HepG2 (cell line): ENCODE data around the gene LOXL3. TPM values are rescaled to one million over a fixed set of nuclear protein-coding genes. Genes with fewer than 3 reads are reported as not detected.

ENCODE experiments used
- AFF4 ChIP-seq: sonication (generic); formaldehyde crosslinking; IDR thresholded peaks from 2 replicates; pipeline ENCODE4 v1.4.0; 2020; ENCODE audit warnings: missing genetic modification reagents
- CEBPB ChIP-seq: IDR thresholded peaks from 2 replicates; pipeline ENCODE4 v1.6.1; 2011; ENCODE audit warnings: low read depth, low read length, improper control_type of control experiment, borderline replicate concordance
- CERS6 ChIP-seq: sonication (generic); formaldehyde crosslinking; IDR thresholded peaks from 2 replicates; pipeline ENCODE4 v1.5.0; 2020; ENCODE audit warnings: missing genetic modification reagents
- GPBP1L1 ChIP-seq: sonication (generic); formaldehyde crosslinking; IDR thresholded peaks from 2 replicates; pipeline ENCODE4 v1.5.0; 2020; ENCODE audit warnings: mild to moderate bottlenecking, missing genetic modification reagents
- HOXA3 ChIP-seq: sonication (generic); formaldehyde crosslinking; IDR thresholded peaks from 2 replicates; pipeline ENCODE4 v1.5.0; 2020; ENCODE audit warnings: missing genetic modification reagents
- KLF15 ChIP-seq: sonication (generic); formaldehyde crosslinking; IDR thresholded peaks from 2 replicates; pipeline ENCODE4 v1.8.1; 2023; ENCODE audit warnings: borderline replicate concordance, mild to moderate bottlenecking, inconsistent platforms, missing genetic modification reagents, mixed read lengths
- MED1 ChIP-seq: sonication (generic); formaldehyde crosslinking; IDR thresholded peaks from 2 replicates; pipeline ENCODE4 v1.4.0; 2020; ENCODE audit warnings: missing genetic modification reagents
- NFIC ChIP-seq: IDR thresholded peaks from 2 replicates; pipeline ENCODE4 v1.6.1; 2012; ENCODE audit warnings: mild to moderate bottlenecking, low read length, inconsistent platforms
- TARDBP ChIP-seq: sonication (generic); formaldehyde crosslinking; IDR thresholded peaks from 2 replicates; pipeline ENCODE4 v1.8.0; 2022; ENCODE audit warnings: mild to moderate bottlenecking, missing genetic modification reagents
- TMF1 ChIP-seq: sonication (generic); formaldehyde crosslinking; IDR thresholded peaks from 2 replicates; pipeline ENCODE4 v1.8.1; 2022; ENCODE audit warnings: low read depth, missing genetic modification reagents
- ZFP36 ChIP-seq: fragments of 150-350 bp; IDR thresholded peaks from 2 replicates; pipeline ENCODE4 v1.6.1; 2018; ENCODE audit warnings: borderline replicate concordance, low read length, low read depth; ENCODE audit not compliant: partially characterized antibody
- ZFP41 ChIP-seq: sonication (generic); formaldehyde crosslinking; IDR thresholded peaks from 2 replicates; pipeline ENCODE4 v1.4.0; 2020; ENCODE audit warnings: mild to moderate bottlenecking, missing genetic modification reagents, borderline replicate concordance
- ZNF256 ChIP-seq: sonication (generic); formaldehyde crosslinking; conservative IDR thresholded peaks from 2 replicates; pipeline ENCODE4 v1.4.0; 2020; ENCODE audit warnings: missing genetic modification reagents
- ZNF550 ChIP-seq: sonication (generic); formaldehyde crosslinking; IDR thresholded peaks from 2 replicates; pipeline ENCODE4 v1.4.0; 2020; ENCODE audit warnings: mild to moderate bottlenecking, missing genetic modification reagents, borderline replicate concordance
- ZNF724P ChIP-seq: sonication (generic); formaldehyde crosslinking; IDR thresholded peaks from 2 replicates; pipeline ENCODE4 v1.8.0; 2022; ENCODE audit warnings: missing genetic modification reagents, borderline replicate concordance
- ZNF879 ChIP-seq: sonication (generic); formaldehyde crosslinking; IDR thresholded peaks from 2 replicates; pipeline ENCODE4 v1.8.1; 2023; ENCODE audit warnings: missing genetic modification reagents
- polyA plus RNA-seq, 8 experiments: library from polyadenylated mRNA; depleted of rRNA in 3 of 8; stranded (reverse) in 7 of 8; unstranded in 1 of 8; fragments of >200 nt; fragmentation: Illumina TruSeq in 4 of 8; extraction: Trizol in 4 of 8; gene quantifications; 2 replicates each; pipeline versions ENCODE4 v1.2.1 to v1.2.3, GENCODE V29; 2011 to 2016; ENCODE audit warnings: low read depth in 4 of 8, missing spikeins in 1 of 8, mixed read lengths in 1 of 8; ENCODE audit not compliant: insufficient read depth in 1 of 8
- total RNA-seq, 5 experiments: library from RNA; depleted of rRNA; stranded (reverse); fragments of >200 nt; fragmentation: Illumina TruSeq; extraction: Trizol; gene quantifications; 2 replicates each; pipeline ENCODE4 v1.2.3, GENCODE V29; 2016; ENCODE audit warnings: low read depth in 1 of 5
- TF ChIP-seq, protein P1 (sequence below): sonication (generic); formaldehyde crosslinking; conservative IDR thresholded peaks from 2 replicates; pipeline ENCODE4 v1.8.0; 2022; ENCODE audit warnings: mild to moderate bottlenecking, moderate library complexity, missing genetic modification reagents
- TF ChIP-seq, protein P2 (sequence below): sonication (generic); formaldehyde crosslinking; IDR thresholded peaks from 2 replicates; pipeline ENCODE4 v1.5.0; 2020; ENCODE audit warnings: mild to moderate bottlenecking, missing genetic modification reagents

Gene LOXL3
- total and polyA plus RNA-seq, 2 of the 13 experiments (the other 11 are each of a cell fraction or from before 2014, with no cell fraction given) = 0.55 to 6.5 TPM

DNA sequence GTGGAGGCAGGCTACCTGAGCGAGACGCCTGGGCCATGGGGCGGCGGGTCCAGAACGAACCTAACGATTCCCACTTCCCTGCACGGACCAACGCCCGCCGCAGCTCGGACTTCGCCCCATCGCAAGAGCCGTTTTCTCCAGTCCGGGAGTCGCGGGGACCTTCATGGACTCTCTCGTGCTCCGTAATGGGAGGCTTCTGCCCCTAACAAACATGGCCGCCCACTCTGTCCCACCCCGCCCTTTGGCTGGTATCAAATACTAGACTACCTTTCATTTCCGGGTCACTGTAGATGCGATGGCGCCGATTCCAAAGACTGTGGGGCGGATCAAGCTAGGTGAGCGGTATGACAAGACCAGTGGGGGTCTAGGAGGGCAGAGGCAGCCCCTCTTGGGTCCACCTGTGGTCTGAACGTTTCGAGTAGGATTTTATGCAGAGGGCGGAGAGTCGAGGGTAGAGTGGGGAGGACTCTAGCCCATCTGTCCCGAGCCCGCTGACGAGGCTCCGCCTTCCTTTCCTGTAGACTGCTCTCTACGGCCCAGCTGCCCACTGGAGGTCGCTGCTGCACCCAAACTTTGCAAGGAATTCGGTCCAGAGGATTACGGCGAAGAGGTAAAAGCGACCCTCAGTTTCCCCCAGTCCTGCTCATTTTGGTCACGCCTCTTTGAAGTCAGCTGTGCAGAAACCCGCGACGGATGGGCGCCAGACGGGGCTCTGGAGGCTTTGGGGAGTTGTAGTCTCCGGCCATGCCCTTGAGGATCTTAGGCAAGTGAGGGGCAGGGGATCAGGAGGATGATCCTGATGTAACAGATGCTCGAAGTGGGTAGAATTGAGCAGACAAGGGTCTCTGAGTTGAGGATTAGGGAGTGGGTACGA lies 70.7 kb downstream of the LOXL3 start, which contains the start of the genes CCDC142 and TTC31 (continued):
- TF ChIP-seq CERS6 (CRISPR knock-in tag) (no peak), ZNF256 (no peak), CEBPB (no peak), NFIC (no peak), KLF15 (CRISPR knock-in tag) (peak; percentile 68; the same call in 1 of the 2 replicates), TARDBP (CRISPR knock-in tag) (peak; percentile 98), ZNF724P (CRISPR knock-in tag) (peak; percentile 51), TMF1 (CRISPR knock-in tag) (no peak; the same call in none of the 2 replicates), ZNF550 (CRISPR knock-in tag) (no peak; the same call in 1 of the 2 replicates), ZFP36 (no peak), AFF4 (peak; percentile 15), HOXA3 (peak; percentile 97), ZFP41 (CRISPR knock-in tag) (no peak; the same call in 1 of the 2 replicates), ZNF879 (CRISPR knock-in tag) (no peak), MED1 (peak; percentile 75), GPBP1L1 (CRISPR knock-in tag) (no peak)
- TF ChIP-seq, protein P1, sequence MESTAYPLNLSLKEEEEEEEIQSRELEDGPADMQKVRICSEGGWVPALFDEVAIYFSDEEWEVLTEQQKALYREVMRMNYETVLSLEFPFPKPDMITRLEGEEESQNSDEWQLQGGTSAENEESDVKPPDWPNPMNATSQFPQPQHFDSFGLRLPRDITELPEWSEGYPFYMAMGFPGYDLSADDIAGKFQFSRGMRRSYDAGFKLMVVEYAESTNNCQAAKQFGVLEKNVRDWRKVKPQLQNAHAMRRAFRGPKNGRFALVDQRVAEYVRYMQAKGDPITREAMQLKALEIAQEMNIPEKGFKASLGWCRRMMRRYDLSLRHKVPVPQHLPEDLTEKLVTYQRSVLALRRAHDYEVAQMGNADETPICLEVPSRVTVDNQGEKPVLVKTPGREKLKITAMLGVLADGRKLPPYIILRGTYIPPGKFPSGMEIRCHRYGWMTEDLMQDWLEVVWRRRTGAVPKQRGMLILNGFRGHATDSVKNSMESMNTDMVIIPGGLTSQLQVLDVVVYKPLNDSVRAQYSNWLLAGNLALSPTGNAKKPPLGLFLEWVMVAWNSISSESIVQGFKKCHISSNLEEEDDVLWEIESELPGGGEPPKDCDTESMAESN (CRISPR knock-in tag) = peak; percentile 68
- TF ChIP-seq, protein P2, sequence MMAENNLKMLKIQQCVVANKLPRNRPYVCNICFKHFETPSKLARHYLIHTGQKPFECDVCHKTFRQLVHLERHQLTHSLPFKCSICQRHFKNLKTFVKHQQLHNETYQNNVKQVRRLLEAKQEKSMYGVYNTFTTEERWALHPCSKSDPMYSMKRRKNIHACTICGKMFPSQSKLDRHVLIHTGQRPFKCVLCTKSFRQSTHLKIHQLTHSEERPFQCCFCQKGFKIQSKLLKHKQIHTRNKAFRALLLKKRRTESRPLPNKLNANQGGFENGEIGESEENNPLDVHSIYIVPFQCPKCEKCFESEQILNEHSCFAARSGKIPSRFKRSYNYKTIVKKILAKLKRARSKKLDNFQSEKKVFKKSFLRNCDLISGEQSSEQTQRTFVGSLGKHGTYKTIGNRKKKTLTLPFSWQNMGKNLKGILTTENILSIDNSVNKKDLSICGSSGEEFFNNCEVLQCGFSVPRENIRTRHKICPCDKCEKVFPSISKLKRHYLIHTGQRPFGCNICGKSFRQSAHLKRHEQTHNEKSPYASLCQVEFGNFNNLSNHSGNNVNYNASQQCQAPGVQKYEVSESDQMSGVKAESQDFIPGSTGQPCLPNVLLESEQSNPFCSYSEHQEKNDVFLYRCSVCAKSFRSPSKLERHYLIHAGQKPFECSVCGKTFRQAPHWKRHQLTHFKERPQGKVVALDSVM = peak; percentile 31; the same call in 1 of the 2 replicates
